ENCODE results near the gene NSMCE4A.
A peak's percentile ranks its signal among the peaks of the same experiment; 100 is the strongest.

DNA sequence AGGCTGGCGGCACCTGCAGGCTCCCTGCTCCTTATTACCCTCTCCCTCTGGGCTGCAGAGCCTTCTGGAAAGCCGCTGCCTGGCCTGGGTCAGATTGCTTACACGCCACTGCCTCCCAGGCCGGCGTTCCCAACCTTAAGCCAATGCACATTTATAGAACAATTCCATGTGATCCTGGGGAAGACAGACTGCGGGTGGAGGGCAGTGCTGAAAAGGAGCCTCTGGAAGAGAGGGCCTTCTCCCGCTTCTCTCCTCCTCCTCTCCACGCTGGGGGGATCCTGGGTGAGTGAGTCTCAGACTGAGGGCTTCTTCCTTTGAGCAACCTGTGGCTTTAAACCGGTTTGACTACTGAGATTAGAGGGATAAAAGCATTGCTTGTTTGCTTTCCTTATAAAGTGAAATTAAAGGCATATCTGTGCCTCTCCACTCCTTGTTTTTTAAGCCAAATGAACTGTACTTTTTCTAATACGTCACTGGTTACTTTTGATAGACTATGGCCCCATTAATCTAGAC, 19.5 kb upstream of the NSMCE4A start:
- TF ChIP-seq, protein P1, sequence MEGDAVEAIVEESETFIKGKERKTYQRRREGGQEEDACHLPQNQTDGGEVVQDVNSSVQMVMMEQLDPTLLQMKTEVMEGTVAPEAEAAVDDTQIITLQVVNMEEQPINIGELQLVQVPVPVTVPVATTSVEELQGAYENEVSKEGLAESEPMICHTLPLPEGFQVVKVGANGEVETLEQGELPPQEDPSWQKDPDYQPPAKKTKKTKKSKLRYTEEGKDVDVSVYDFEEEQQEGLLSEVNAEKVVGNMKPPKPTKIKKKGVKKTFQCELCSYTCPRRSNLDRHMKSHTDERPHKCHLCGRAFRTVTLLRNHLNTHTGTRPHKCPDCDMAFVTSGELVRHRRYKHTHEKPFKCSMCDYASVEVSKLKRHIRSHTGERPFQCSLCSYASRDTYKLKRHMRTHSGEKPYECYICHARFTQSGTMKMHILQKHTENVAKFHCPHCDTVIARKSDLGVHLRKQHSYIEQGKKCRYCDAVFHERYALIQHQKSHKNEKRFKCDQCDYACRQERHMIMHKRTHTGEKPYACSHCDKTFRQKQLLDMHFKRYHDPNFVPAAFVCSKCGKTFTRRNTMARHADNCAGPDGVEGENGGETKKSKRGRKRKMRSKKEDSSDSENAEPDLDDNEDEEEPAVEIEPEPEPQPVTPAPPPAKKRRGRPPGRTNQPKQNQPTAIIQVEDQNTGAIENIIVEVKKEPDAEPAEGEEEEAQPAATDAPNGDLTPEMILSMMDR (IDR thresholded peaks at IDR 0.05): no peak
- peak in 1 of 2 donors; percentile 61 for TF ChIP-seq POLR2A (IDR thresholded peaks at IDR 0.05)

Measured in heart left ventricle (tissue), 13 donors.